GM12892 (cell line): ENCODE results near the gene LDLRAD4.

Source experiments
- POLR2A ChIP-seq: IDR thresholded peaks from 2 replicates; pipeline ENCODE4 v1.6.1; 2011; ENCODE audit warnings: low read depth, low read length, control low read depth
- TAF1 ChIP-seq: IDR thresholded peaks from 2 replicates; pipeline ENCODE4 v1.6.1; 2011; ENCODE audit warnings: low read depth, mild to moderate bottlenecking, control low read depth, low read length, borderline replicate concordance

DNA sequence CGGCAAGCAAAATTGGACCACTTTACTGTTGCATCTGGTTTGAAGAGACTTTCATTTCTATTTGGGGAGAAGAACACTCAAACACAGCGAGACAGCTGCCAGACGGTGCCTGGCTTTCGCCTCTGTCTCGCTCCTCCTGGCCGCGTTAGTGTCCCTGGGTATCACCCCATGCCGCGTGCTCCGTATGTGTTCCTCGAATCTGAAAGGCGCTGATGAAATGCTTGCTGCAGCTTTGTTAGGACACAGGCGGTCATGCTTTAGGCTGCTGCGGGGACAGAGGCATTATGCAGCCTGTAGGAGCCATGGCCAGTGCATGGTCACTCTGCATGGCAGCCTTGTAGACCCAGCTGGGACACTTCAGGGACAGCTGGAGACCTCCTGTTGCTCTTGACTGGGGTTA, 53.9 kb downstream of the LDLRAD4 start:
- TF ChIP-seq TAF1 (no peak), POLR2A (no peak)
